ENCODE results near the gene EOGT.

The EOGT gene

DNA sequence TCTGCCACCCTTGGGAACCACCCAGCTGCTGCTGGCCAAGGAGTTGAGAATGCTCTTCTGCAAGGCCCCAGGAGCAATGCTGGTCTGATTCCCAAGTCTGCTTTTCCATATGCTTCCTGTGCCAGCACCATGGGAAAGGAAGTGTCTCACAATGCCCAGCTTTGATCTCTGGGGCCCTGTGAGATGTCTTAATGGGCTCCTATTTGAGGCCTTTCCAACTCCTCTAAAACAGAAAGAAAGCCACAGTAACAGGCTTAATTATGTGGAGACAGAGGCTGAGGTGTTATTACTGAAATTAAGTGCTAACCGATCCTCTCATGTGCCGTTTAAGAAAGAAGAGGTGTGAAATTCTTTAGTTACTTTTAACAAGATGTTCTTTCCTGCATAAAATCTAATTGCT, 4.5 kb downstream of the EOGT start:
- no peak for FAIRE-seq

DNA sequence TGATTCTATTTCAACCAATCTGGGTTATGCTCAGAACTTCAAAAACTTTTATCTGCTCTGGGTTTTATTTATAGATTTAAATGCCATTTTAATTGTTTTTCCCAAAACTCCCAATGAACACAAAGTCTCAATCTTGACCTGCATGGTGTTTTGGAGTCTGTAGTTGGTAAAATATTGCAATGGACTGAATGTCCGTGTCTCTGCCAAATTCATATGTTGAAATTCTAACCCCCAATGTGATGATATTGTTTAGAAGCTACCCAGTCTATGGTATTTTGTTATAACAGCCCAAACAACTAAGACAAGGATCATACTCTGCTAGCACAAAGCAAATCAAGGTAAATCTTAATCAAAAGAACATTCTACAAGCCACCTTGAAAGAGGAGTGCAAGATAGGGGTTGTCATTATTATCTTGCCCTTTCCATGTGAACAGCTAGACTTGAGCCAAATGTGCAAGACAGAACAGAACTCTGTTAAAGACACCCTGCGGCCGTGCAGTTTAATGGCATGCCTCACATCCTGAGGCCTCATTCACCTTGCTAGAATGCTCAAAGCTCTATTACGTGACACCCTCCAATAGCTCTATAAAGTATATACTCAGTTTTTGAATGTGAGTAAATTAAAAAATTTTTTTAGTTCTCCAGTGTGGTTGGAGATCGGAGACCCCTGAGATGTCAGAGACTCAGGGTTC, 7.5 kb downstream of the EOGT start:
- FAIRE-seq, result no peak

- FAIRE-seq, result no peak
Observed at GRCh38 chr3:69005071-69005790, 8.3 kb downstream of the EOGT start.

GRCh38 chr3:69004138-69004537, 9.3 kb downstream of the EOGT start:
- no peak for FAIRE-seq

DNA sequence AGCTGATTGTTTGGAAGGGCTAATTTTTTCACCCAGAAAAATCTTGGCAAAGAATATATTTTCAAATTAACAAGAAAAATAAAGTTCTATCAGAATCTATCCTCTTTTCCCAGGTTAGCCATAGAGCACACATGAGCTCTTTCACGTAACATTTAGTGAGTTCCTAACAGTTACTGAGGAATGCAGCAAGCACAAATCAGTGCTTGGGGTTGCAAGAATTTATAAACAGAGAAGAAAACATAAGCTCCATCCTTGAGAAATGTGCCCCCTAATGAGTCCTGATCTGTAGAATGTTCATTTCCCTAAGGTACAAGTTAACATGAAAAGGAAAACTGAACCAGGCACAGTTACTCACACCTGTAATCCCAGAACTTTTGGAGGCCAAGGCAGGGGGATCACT, 13.9 kb downstream of the EOGT start:
- FAIRE-seq, result no peak

DNA sequence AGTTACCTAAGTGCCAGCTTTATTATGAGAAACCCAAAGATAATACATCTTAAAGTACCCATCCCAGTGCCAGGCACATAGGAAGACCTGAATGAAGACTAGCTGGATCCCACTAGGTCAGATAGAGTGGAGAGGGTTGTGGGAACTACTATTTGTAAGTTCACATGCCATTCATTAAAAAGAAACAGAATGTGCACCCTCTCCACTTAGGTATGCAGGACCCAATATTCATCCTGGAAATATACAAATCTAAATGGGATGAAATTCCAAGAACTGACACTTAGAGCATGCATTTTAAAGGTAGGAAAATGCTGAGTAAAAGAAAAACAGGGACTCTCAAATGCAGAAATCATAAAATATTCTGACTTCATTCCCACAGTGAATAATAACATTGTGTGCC, 14.3 kb downstream of the EOGT start:
- FAIRE-seq, result no peak

DNA sequence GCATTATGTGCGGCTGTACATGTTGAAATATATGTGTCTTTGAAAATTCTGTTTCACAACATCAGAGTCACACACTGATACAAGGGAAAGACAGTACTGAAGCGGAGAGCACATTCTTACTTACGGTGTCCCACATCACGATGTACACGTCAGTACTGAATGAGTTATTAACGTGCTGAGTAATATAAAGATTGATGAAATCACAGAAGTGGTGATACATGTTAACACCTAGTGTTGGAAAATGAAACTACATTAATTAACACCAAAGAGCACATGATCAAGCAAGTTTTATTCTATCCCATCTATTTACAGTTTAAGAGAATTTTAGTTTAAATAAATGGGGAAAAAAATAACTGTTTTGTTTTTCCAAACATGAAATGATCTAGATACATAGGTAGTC, 15.6 kb downstream of the EOGT start:
- FAIRE-seq, result no peak

DNA sequence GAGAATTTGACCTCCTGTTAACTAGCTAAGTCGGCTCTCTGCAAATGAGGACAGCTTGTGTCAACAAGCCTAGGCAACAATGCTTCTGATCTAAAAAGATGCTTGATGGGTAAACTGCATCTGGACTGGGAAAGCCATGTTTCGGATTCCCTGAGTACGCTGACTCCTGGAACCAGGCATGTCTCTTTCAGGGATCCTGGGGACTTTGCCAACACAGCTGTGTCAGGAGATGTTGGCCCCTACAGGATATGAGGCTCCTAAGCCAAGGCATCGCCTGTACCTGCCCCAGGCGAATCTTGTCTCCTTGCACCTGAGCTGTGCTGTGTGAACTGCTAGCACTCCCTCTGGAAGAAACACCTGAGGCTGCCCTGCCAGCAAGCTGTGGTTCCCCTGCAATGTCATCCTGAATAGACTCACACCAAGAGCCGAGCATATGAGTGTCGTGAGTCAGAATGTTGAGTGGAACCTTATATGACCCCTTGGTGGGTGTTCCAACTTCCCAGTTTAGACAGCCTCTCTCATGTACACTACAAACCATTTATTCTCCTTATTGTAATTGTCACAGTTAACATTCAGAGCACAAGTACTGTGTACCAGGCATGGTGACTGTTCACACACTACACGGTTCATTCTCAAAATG, 17.0 kb downstream of the EOGT start:
- FAIRE-seq, result no peak

GRCh38 chr3:68988740-68989139, 24.7 kb downstream of the EOGT start:
- FAIRE-seq, result no peak

- FAIRE-seq, result no peak
Observed at GRCh38 chr3:68987322-68987721, 26.2 kb downstream of the EOGT start.

GRCh38 chr3:68986496-68987208, 26.8 kb downstream of the EOGT start:
- FAIRE-seq, result no peak

DNA sequence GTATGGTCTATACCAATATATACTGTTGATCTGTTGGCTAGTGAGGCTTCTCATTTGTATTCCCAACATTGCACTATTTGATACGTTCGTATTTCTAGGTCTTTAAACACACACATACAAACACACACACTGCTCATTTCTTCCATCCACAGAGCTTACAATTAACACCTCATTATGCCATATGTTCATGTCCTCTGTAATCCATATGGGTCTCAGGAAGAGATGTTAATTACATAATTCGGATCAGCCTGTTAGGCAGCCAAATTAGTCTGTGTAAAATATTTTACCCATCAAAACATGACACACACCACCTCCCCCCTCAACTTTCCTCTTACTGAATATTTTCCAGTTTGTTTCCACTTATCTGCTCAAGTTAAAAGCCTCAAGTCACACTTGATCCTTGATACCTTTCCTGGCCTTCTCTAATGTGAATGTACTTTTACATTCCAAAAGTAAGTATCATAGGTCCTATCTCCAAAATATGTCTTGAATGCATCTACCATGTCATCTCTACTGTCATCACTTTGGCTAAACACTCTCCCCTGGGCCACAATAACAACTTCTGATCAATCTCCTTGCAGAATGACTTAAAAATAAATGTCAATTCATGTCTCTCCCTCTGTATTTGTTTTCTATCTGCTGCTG, 28.2 kb downstream of the EOGT start:
- no peak for FAIRE-seq

- FAIRE-seq, result no peak
Observed at GRCh38 chr3:68984011-68984530, 29.4 kb downstream of the EOGT start.

GRCh38 chr3:68977486-68978167, 35.9 kb downstream of the EOGT start:
- FAIRE-seq, result no peak

GRCh38 chr3:68974711-68975110, 38.8 kb downstream of the EOGT start:
- no peak for FAIRE-seq

- FAIRE-seq, result no peak
Observed at GRCh38 chr3:68973639-68974038, 39.8 kb downstream of the EOGT start.

DNA sequence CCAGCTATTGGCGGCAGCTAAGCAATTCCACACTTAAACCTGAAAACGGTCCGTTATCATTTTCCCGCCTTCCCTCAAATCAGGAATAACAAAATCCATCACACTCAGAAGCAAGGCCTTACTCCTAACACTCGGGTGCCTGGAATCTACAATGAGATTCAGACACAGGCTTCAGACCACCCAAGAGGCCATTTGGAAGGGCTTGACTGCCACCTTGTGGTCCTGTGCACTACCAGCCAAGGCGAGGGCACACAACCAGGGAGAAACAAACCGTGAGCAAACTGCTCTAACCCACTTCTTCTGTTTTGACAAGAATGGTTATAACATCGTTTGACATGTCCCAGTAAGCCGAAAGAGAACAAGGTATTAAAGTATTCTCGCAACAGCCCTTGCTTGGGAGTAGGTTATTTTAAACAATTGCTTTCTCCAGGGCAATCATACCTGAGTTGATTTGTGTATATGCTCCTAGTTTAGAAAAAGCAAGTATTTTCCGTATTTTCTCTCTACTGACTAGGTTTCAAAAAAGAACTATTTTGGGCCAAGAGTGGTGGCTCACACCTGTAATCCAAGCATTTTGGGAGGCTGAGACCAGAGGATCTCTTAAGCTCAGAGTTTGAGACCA, 41.0 kb downstream of the EOGT start:
- no peak for FAIRE-seq

- FAIRE-seq, result no peak
Observed at GRCh38 chr3:68964694-68965093, 48.8 kb downstream of the EOGT start.

DNA sequence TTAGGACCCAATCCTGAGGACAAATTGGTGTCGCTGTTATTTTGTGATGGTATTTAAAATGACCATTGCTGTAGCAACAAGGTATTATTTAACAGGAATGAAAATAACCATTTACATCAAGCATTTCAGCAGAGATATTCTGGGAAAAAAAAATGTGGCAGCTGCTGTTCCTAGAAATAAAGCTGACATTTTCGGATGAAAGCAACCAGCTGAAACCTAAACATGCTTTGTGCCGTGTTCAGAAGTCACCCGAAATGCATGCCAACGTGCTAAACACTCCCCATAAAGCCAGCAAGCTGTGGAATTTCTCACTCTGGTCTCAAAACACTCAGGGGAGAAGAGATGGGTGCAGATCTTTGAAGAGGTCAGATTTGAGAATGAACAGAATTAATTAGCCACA, 49.6 kb downstream of the EOGT start:
- FAIRE-seq, result no peak

DNA sequence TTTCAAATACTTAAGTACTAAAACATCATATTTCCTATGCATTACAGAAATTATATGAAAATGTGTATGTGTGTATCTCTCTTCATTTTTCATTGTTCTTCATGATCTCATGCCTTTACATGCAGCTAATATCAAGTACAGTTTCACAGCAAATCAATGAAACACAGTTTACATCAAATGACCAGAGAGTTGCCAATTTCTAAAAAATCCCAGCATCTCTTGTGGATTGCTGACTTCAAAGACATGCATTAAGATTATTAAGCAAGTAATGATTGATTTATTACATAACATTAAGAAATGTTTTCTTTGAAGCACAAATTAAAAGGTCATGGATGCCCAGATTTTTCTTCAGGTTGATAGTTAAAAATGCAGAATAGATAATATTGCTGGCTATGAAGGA, 50.1 kb downstream of the EOGT start:
- no peak for FAIRE-seq

DNA sequence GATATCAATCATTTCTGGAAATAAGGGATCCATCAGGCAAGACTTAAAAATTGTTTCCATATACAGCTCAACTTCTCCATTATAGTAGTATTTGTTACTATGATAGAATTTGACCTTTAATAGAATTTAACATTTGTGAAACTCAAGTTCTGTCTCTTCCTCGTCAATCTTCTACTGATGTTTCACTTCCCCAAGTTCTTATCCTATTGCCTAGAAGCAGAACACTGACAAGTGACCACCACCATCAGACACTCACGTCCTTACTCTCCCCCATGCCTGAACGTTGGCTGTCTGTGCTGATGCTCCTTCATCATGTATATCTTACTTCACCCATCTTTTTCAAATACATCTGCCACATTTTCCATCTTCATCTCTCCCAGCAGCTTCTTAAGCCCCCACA, 54.6 kb downstream of the EOGT start:
- no peak for FAIRE-seq

DNA sequence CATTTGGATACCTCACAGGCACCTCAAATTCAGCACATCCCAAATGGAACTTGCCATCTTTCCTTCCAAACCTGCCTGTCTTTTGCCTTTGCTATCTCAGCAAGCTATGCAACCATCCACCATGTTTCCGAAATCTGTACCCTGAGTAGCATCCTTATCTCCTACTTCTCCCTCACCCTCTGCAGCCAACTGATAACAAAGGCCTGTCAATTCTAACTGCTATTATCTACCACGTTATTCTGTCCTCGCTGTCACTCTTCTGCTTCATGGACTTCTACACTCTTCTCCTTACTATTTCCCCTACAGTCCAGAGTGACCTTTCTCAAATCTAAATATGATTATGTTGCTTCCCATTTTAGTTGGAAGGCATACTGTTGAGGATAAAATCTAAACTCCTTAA, 55.6 kb downstream of the EOGT start:
- no peak for FAIRE-seq
